Neural progenitor cell (in vitro differentiated cells): ENCODE data around the gene MAML3.

Experiments
- CTCF ChIP-seq: fragments of 200-600 bp; sonication (generic); IDR thresholded peaks from 2 replicates; pipeline ENCODE4 v1.5.1; 2017; ENCODE audit warnings: antibody characterized with exemption, mild to moderate bottlenecking
- EZH2 ChIP-seq: fragments of 200-600 bp; sonication (generic); IDR thresholded peaks from 2 replicates; pipeline ENCODE4 v1.6.1; 2017; ENCODE audit warnings: antibody characterized with exemption, mild to moderate bottlenecking, moderate library complexity
- EZH2phosphoT487 ChIP-seq: fragments of 200-600 bp; sonication (generic); IDR thresholded peaks from 2 replicates; pipeline ENCODE4 v1.6.1; 2017; ENCODE audit warnings: antibody characterized with exemption

- TF ChIP-seq CTCF: no peak
- no peak for TF ChIP-seq EZH2
- TF ChIP-seq EZH2phosphoT487: no peak
Measured at GRCh38 chr4:139764182-139764581, 389.8 kb downstream of the MAML3 start.
